PFSK-1 (cell line): ENCODE data around the gene RFPL2.

Source experiments
- POLR2AphosphoS5 ChIP-seq: IDR thresholded peaks from 2 replicates; pipeline ENCODE4 v1.6.1; 2012; ENCODE audit warnings: low read depth, mild to moderate bottlenecking, control low read depth, low read length, moderate library complexity
- TAF1 ChIP-seq: IDR thresholded peaks from 2 replicates; pipeline ENCODE4 v1.6.1; 2012; ENCODE audit warnings: low read length, control low read depth, borderline replicate concordance; ENCODE audit not compliant: insufficient read depth
- TF ChIP-seq, protein P1 (sequence below), 2 experiments: IDR thresholded peaks; 2 replicates each; pipeline versions ENCODE4 v1.6.1 to v1.8.0; 2011 to 2012; ENCODE audit warnings: low read depth in 2 of 2, low read length in 2 of 2, control low read depth in 1 of 2, inconsistent platforms in 1 of 2, mild to moderate bottlenecking in 1 of 2, moderate library complexity in 1 of 2; ENCODE audit not compliant: insufficient read depth in 1 of 2

DNA sequence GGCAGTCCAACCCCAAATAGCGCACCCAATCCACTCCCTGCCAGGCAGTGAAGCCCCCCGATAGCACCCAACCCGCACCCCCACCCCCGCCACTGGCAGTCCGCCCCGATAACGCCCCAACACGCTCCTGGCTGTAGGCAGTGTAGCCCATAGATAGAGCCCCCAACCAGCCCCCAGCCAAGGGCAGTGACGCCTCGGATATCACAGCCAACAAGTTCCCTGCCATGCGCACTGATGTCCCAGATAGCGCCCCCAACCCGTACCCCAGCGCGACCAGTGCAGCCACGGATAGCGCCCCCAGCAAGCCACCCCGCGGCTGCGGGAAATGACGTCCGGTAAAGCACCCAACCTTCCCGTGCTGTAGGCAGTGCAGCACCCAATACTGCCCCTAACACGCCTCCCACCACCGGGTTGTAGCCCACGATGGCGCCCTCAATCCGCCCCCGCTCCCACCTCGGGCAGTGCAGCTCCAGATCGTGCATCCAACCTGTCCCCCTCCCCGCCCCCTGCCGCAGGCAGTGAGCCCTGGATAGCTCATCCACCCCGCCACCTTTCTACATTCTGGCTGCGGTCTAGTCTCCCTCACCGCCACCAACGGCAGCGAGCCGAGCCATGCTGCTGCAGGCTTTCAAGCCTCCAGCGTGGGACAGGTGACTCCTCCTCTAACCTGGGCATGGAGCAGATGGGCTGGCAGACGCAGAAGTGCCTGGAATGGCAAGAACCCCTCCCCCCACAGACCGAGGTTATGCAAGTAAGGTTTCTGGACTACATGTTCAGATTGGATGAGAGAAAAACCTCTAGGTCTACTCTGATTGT lies 625 bp downstream of the RFPL2 start:
- TF ChIP-seq POLR2AphosphoS5 (no peak), TAF1 (no peak)
- TF ChIP-seq, protein P1, sequence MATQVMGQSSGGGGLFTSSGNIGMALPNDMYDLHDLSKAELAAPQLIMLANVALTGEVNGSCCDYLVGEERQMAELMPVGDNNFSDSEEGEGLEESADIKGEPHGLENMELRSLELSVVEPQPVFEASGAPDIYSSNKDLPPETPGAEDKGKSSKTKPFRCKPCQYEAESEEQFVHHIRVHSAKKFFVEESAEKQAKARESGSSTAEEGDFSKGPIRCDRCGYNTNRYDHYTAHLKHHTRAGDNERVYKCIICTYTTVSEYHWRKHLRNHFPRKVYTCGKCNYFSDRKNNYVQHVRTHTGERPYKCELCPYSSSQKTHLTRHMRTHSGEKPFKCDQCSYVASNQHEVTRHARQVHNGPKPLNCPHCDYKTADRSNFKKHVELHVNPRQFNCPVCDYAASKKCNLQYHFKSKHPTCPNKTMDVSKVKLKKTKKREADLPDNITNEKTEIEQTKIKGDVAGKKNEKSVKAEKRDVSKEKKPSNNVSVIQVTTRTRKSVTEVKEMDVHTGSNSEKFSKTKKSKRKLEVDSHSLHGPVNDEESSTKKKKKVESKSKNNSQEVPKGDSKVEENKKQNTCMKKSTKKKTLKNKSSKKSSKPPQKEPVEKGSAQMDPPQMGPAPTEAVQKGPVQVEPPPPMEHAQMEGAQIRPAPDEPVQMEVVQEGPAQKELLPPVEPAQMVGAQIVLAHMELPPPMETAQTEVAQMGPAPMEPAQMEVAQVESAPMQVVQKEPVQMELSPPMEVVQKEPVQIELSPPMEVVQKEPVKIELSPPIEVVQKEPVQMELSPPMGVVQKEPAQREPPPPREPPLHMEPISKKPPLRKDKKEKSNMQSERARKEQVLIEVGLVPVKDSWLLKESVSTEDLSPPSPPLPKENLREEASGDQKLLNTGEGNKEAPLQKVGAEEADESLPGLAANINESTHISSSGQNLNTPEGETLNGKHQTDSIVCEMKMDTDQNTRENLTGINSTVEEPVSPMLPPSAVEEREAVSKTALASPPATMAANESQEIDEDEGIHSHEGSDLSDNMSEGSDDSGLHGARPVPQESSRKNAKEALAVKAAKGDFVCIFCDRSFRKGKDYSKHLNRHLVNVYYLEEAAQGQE (IDR thresholded peaks at IDR 0.05; ENCODE audit: insufficient read depth in 1 of 2, low read depth in 2 of 2, low read length in 2 of 2) = no peak
